HL-60 (cell line): Measurements from ENCODE around the gene MDM2.
"Not testable (repeated sequence)": the region's sequence is repeated elsewhere in the genome, so short reads cannot be mapped to it uniquely, and the experiment has no call there.

Source experiments
- DNase-seq, 2 experiments: peaks; one replicate each; pipeline ENCODE4 v3.0.0-alpha.2; 2010 to 2020; ENCODE audit warnings: low read depth in 1 of 2, low spot score in 1 of 2
- H3K27ac ChIP-seq: fragments of 250-450 bp; sonication (Bioruptor Pico); replicated peaks from 2 replicates; pipeline ENCODE4 v1.5.1; 2020; ENCODE audit warnings: mild to moderate bottlenecking, moderate library complexity
- H3K27me3 ChIP-seq: fragments of 250-450 bp; sonication (Bioruptor Pico); 2 replicates; pipeline ENCODE4 v1.5.1; 2021; ENCODE audit warnings: mild to moderate bottlenecking, moderate library complexity; ENCODE audit not compliant: insufficient read depth, poor library complexity, severe bottlenecking
- H3K4me3 ChIP-seq: replicated peaks from 2 replicates; pipeline ENCODE4 v1.5.1; 2011; ENCODE audit warnings: mild to moderate bottlenecking, control low read depth, low read length; ENCODE audit not compliant: insufficient read depth
- GABPA ChIP-seq: IDR thresholded peaks from 2 replicates; pipeline ENCODE4 v1.6.1; 2012; ENCODE audit warnings: low read depth
- POLR2AphosphoS5 ChIP-seq: IDR thresholded peaks from 2 replicates; pipeline ENCODE4 v1.6.1; 2012; ENCODE audit warnings: low read depth
- REST ChIP-seq: IDR thresholded peaks from 2 replicates; pipeline ENCODE4 v1.6.1; 2012; ENCODE audit warnings: low read depth; ENCODE audit not compliant: insufficient replicate concordance
- SPI1 ChIP-seq: IDR thresholded peaks from 2 replicates; pipeline ENCODE4 v1.6.1; 2012; ENCODE audit warnings: low read depth, mild to moderate bottlenecking, borderline replicate concordance
- TF ChIP-seq, protein P1 (sequence below): IDR thresholded peaks from one replicate; pipeline ENCODE4 v1.5.1; 2011; ENCODE audit warnings: low read length, control low read depth, inconsistent platforms; ENCODE audit not compliant: insufficient read depth

Gene MDM2

GRCh38 chr12:68838046-68838886, 30.3 kb downstream of the MDM2 start:
- no peaks in the 10 kb centered on the region for H3K27me3 ChIP-seq
- no peak overlapping the region for H3K4me3 ChIP-seq
- DNase-seq, result no peak
- H3K27ac ChIP-seq, result no peak overlapping the region
- TF ChIP-seq, protein P1, sequence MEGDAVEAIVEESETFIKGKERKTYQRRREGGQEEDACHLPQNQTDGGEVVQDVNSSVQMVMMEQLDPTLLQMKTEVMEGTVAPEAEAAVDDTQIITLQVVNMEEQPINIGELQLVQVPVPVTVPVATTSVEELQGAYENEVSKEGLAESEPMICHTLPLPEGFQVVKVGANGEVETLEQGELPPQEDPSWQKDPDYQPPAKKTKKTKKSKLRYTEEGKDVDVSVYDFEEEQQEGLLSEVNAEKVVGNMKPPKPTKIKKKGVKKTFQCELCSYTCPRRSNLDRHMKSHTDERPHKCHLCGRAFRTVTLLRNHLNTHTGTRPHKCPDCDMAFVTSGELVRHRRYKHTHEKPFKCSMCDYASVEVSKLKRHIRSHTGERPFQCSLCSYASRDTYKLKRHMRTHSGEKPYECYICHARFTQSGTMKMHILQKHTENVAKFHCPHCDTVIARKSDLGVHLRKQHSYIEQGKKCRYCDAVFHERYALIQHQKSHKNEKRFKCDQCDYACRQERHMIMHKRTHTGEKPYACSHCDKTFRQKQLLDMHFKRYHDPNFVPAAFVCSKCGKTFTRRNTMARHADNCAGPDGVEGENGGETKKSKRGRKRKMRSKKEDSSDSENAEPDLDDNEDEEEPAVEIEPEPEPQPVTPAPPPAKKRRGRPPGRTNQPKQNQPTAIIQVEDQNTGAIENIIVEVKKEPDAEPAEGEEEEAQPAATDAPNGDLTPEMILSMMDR, result no peak
- TF ChIP-seq REST, result no peak
- no peak for TF ChIP-seq SPI1
- no peak for TF ChIP-seq GABPA
- TF ChIP-seq POLR2AphosphoS5, result no peak

GRCh38 chr12:68839183-68840147, 31.5 kb downstream of the MDM2 start:
- no peak overlapping the region for H3K27ac ChIP-seq
- H3K4me3 ChIP-seq, result no peak overlapping the region
- H3K27me3 ChIP-seq, result no peaks in the 10 kb centered on the region
- TF ChIP-seq POLR2AphosphoS5, result no peak
- TF ChIP-seq SPI1, result no peak
- TF ChIP-seq GABPA, result no peak
- TF ChIP-seq, protein P1, result no peak
- TF ChIP-seq REST, result no peak
- DNase-seq, result no peak

- DNase-seq, H3K27ac ChIP-seq, H3K27me3 ChIP-seq, H3K4me3 ChIP-seq: not testable (repeated sequence)
These were observed 33.2 kb downstream of the MDM2 start for GRCh38 chr12:68841175-68841574.

GRCh38 chr12:68841717-68842116, 33.7 kb downstream of the MDM2 start:
- Histone ChIP-seq H3K4me3 (no peak overlapping the region), H3K27me3 (no peaks in the 10 kb centered on the region), H3K27ac (no peak overlapping the region)
- no peak for TF ChIP-seq REST
- TF ChIP-seq, protein P1, result no peak
- TF ChIP-seq SPI1, result no peak
- TF ChIP-seq POLR2AphosphoS5, result no peak
- no peak for TF ChIP-seq GABPA
- no peak for DNase-seq
